H1 (cell line): Measurements from ENCODE around the gene DENND2D. TPM values are rescaled to one million over a fixed set of nuclear protein-coding genes. Genes with fewer than 3 reads are reported as not detected.

Experiments used
- ASH2L ChIP-seq: fragments of 200-600, 300-600 bp; sonication (generic); IDR thresholded peaks from one replicate; pipeline ENCODE4 v1.7.1; 2017; ENCODE audit warnings: low read length
- ATF2 ChIP-seq: IDR thresholded peaks from 2 replicates; pipeline ENCODE4 v1.6.1; 2012; ENCODE audit warnings: low read length, inconsistent platforms
- ATF3 ChIP-seq: IDR thresholded peaks from 2 replicates; pipeline ENCODE4 v1.6.1; 2011; ENCODE audit warnings: low read depth, mild to moderate bottlenecking, low read length; ENCODE audit not compliant: insufficient read depth
- CBX5 ChIP-seq: fragments of 300-800, 300-1000 bp; sonication (generic); IDR thresholded peaks from 2 replicates; pipeline ENCODE4 v1.7.1; 2016; ENCODE audit warnings: antibody characterized with exemption, low read length, low read depth
- CHD1 ChIP-seq: IDR thresholded peaks from 2 replicates; pipeline ENCODE4 v1.6.1; 2012; ENCODE audit warnings: low read depth, low read length, improper control_type of control experiment
- CREB1 ChIP-seq: IDR thresholded peaks from 2 replicates; pipeline ENCODE4 v1.6.1; 2012; ENCODE audit warnings: inconsistent platforms
- CTBP2 ChIP-seq: IDR thresholded peaks from 2 replicates; pipeline ENCODE4 v1.7.0; 2011; ENCODE audit warnings: borderline replicate concordance, mild to moderate bottlenecking, moderate library complexity, mixed read lengths, low read length; ENCODE audit not compliant: insufficient read depth, insufficient read length
- FOSL1 ChIP-seq: IDR thresholded peaks from 2 replicates; pipeline ENCODE4 v1.6.1; 2011; ENCODE audit warnings: mild to moderate bottlenecking, low read depth, low read length, moderate library complexity; ENCODE audit not compliant: insufficient read depth
- GABPA ChIP-seq: IDR thresholded peaks from 2 replicates; pipeline ENCODE4 v1.6.1; 2011; ENCODE audit warnings: mild to moderate bottlenecking, low read length, moderate library complexity, borderline replicate concordance; ENCODE audit not compliant: insufficient read depth
- GTF2F1 ChIP-seq: IDR thresholded peaks from 2 replicates; pipeline ENCODE4 v1.6.1; 2012; ENCODE audit warnings: low read depth, low read length, improper control_type of control experiment, borderline replicate concordance
- JUN ChIP-seq: IDR thresholded peaks from 2 replicates; pipeline ENCODE4 v1.6.1; 2011; ENCODE audit warnings: low read depth, mild to moderate bottlenecking, improper control_type of control experiment, low read length
- JUND ChIP-seq: IDR thresholded peaks from 2 replicates; pipeline ENCODE4 v1.6.1; 2011; ENCODE audit warnings: mild to moderate bottlenecking, improper control_type of control experiment, low read length
- KDM4A ChIP-seq: IDR thresholded peaks from one replicate; pipeline ENCODE4 v1.7.1; 2012; ENCODE audit warnings: low read depth, mild to moderate bottlenecking, moderate library complexity, low read length, inconsistent platforms; ENCODE audit not compliant: severe bottlenecking
- PHF8 ChIP-seq: fragments of 200-600 bp; sonication (generic); conservative IDR thresholded peaks from 2 replicates; pipeline ENCODE4 v1.7.1; 2012; ENCODE audit warnings: low read depth, mild to moderate bottlenecking, inconsistent platforms, low read length, moderate library complexity
- POLR2A ChIP-seq, 2 experiments: IDR thresholded peaks; 1 replicate in 1 of 2; 2 replicates in 1 of 2; pipeline ENCODE4 v1.6.1; 2011; ENCODE audit warnings: low read depth in 2 of 2, low read length in 2 of 2, mild to moderate bottlenecking in 2 of 2; ENCODE audit errors: control extremely low read depth in 1 of 2
- POU5F1 ChIP-seq: IDR thresholded peaks from 2 replicates; pipeline ENCODE4 v1.6.1; 2011; ENCODE audit warnings: low read depth, mild to moderate bottlenecking, low read length, moderate library complexity
- RNF2 ChIP-seq: fragments of 200-900, 300-1000 bp; sonication (generic); IDR thresholded peaks from 2 replicates; pipeline ENCODE4 v1.7.1; 2016; ENCODE audit warnings: borderline replicate concordance, low read depth, mild to moderate bottlenecking, antibody characterized with exemption, low read length; ENCODE audit not compliant: poor library complexity, severe bottlenecking; ENCODE audit errors: missing control alignments
- SAP30 ChIP-seq: fragments of 300-600 bp; sonication (generic); IDR thresholded peaks from 2 replicates; pipeline ENCODE4 v1.7.1; 2012; ENCODE audit warnings: low read length, moderate library complexity, mild to moderate bottlenecking, inconsistent platforms; ENCODE audit not compliant: insufficient read depth, insufficient replicate concordance
- SP1 ChIP-seq: IDR thresholded peaks from 2 replicates; pipeline ENCODE4 v1.6.1; 2011; ENCODE audit warnings: low read depth, low read length
- SRF ChIP-seq: IDR thresholded peaks from 2 replicates; pipeline ENCODE4 v1.6.1; 2011; ENCODE audit warnings: mild to moderate bottlenecking, low read depth, low read length, moderate library complexity
- TBP ChIP-seq: IDR thresholded peaks from 2 replicates; pipeline ENCODE4 v1.6.1; 2011; ENCODE audit warnings: low read depth, low read length, improper control_type of control experiment
- TEAD4 ChIP-seq: IDR thresholded peaks from 2 replicates; pipeline ENCODE4 v1.6.1; 2012; ENCODE audit warnings: low read depth, low read length, inconsistent platforms, mixed read lengths
- polyA plus RNA-seq, 7 experiments: library from polyadenylated mRNA; depleted of rRNA in 3 of 7; stranded (reverse) in 5 of 7; unstranded in 2 of 7; fragments of >200 nt in 5 of 7; fragments of 200-250 nt in 2 of 7; gene quantifications; 1 replicate in 5 of 7; 2 replicates in 1 of 7; 4 replicates in 1 of 7; pipeline versions ENCODE4 v1.2.1 to v1.2.3, GENCODE V29; 2011 to 2013; ENCODE audit warnings: missing spikeins in 2 of 7, mixed read lengths in 2 of 7
- total RNA-seq: library from RNA; stranded (reverse); fragmentation: NEBNext Ultra II Directional; extraction: Animal tissue kit (Norgen Biotek cat#: 25700); gene quantifications from 2 replicates; pipeline ENCODE4 v1.2.1, GENCODE V29; 2021

The DENND2D gene
- total and polyA plus RNA-seq, 2 of the 8 experiments (the other 6 are each of a cell fraction or from before 2014, with no cell fraction given), result 0.58 to 1.6 TPM

GRCh38 chr1:111139956-111140679 is 60.3 kb downstream of the DENND2D start, which contains the start of the genes CEPT1 and DRAM2 (continued):
- TF ChIP-seq POU5F1 (no peak), CBX5 (no peak), ATF3 (peak; percentile 80), CTBP2 (no peak), CREB1 (peak; percentile 14; the same call in 1 of the 2 replicates), GTF2F1 (no peak), POLR2A (IDR thresholded peaks at IDR 0.05; ENCODE audit: control extremely low read depth in 1 of 2, low read depth in 2 of 2, low read length in 2 of 2) (peak; percentile 77 to 78), KDM4A (peak; percentile 63), TEAD4 (no peak), RNF2 (no peak), PHF8 (peak; percentile 84), GABPA (no peak), SP1 (no peak), CHD1 (no peak), TBP (0 out of 2 replicates have a peak, but pooled peaks have one; percentile 75), ASH2L (peak; percentile 66), ATF2 (0 out of 2 replicates have a peak, but pooled peaks have one; percentile 21), JUND (no peak), SRF (no peak), SAP30 (no peak), JUN (no peak), FOSL1 (no peak)
